A549 (cell line): ENCODE measurements around the gene ATP6V1F. TPM values are rescaled to one million over a fixed set of nuclear protein-coding genes. Genes with fewer than 3 reads are reported as not detected.

ENCODE experiments used
- ATAC-seq, 2 experiments: fragments of 200-7000 bp in 1 of 2; fragments of >200 bp in 1 of 2; cut with Nextera tagmentation in 1 of 2; cut with Tn5 transposase in 1 of 2; 3 replicates each; pipeline versions ENCODE4 v1.8.0 to v1.9.1; 2018 to 2020; ENCODE audit warnings: mild to moderate bottlenecking in 1 of 2, moderate library complexity in 1 of 2
- CTCF ChIA-PET: fragments of 300-600 bp; sonication (Branson Sonifier 250); formaldehyde crosslinking; extraction: SDS; loops from one replicate; lab custom pipeline; 2021; ENCODE audit warnings: antibody characterized with exemption, inconsistent platforms; lab: Yijun Ruan, JAX
- POLR2A ChIA-PET: fragments of 350-600 bp; formaldehyde crosslinking; extraction: SDS; loops from one replicate; lab custom pipeline; 2021; ENCODE audit warnings: antibody characterized with exemption, inconsistent platforms; lab: Yijun Ruan, JAX
- DNase-seq, 2 experiments: peaks; one replicate each; pipeline versions ENCODE4 v3.0.0 to v3.0.0-alpha.2; 2011 to 2016; ENCODE audit warnings: low read depth in 1 of 2, low spot score in 1 of 2
- FAIRE-seq: peaks from 2 replicates; lab custom pipeline; 2011; peaks lifted over from hg19 to GRCh38; lab: Jason Lieb, UNC
- H3K27ac ChIP-seq, 2 experiments: fragments of >200 bp; sonication (Bioruptor Twin); formaldehyde crosslinking; 3 replicates each; pipeline ENCODE4 v1.5.1; 2016 to 2017
- H3K4me1 ChIP-seq: fragments of >200 bp; sonication (Bioruptor Twin); formaldehyde crosslinking; 3 replicates; pipeline ENCODE4 v1.6.1; 2016
- H3K4me2 ChIP-seq: fragments of >200 bp; sonication (Bioruptor Twin); formaldehyde crosslinking; 3 replicates; pipeline ENCODE4 v1.6.1; 2016
- H3K4me3 ChIP-seq: fragments of >200 bp; sonication (Bioruptor Twin); formaldehyde crosslinking; 3 replicates; pipeline ENCODE4 v1.5.1; 2016
- H3K9me3 ChIP-seq: fragments of >200 bp; sonication (Bioruptor Twin); formaldehyde crosslinking; 3 replicates; pipeline ENCODE4 v1.6.1; 2016
- BHLHE40 ChIP-seq: IDR thresholded peaks from 2 replicates; pipeline ENCODE4 v1.6.1; 2012; ENCODE audit warnings: low read depth, low read length, inconsistent platforms
- CBX8 ChIP-seq: fragments of 200-600 bp; sonication (generic); IDR thresholded peaks from 2 replicates; pipeline ENCODE4 v1.6.1; 2016
- CEBPB ChIP-seq, 2 experiments: fragments of >200 bp in 1 of 2; sonication (Bioruptor Twin) in 1 of 2; formaldehyde crosslinking in 1 of 2; IDR thresholded peaks; 2 replicates each; pipeline ENCODE4 v1.6.1; 2012 to 2016
- E2F6 ChIP-seq: IDR thresholded peaks from 2 replicates; pipeline ENCODE4 v1.6.1; 2012; ENCODE audit warnings: low read depth, borderline replicate concordance
- EHF ChIP-seq: fragments of 250-450 bp; sonication (Bioruptor Pico); IDR thresholded peaks from 2 replicates; pipeline ENCODE4 v1.5.0; 2020; ENCODE audit warnings: mild to moderate bottlenecking
- FOSB ChIP-seq: fragments of 250-450 bp; sonication (Bioruptor Pico); IDR thresholded peaks from 2 replicates; pipeline ENCODE4 v1.5.0; 2020; ENCODE audit warnings: mild to moderate bottlenecking, moderate library complexity
- FOSL2 ChIP-seq, 2 experiments: fragments of 450-650 bp in 1 of 2; fragments of >200 bp in 1 of 2; sonication (Bioruptor Twin) in 1 of 2; formaldehyde crosslinking; IDR thresholded peaks; 2 replicates each; pipeline versions ENCODE4 v1.5.0 to v1.6.1; 2016 to 2020; ENCODE audit warnings: mild to moderate bottlenecking in 1 of 2, moderate library complexity in 1 of 2
- HES2 ChIP-seq: fragments of >200 bp; sonication (Bioruptor Twin); formaldehyde crosslinking; IDR thresholded peaks from 2 replicates; pipeline ENCODE4 v1.6.1; 2016
- HEYL ChIP-seq: fragments of 250-450 bp; sonication (Bioruptor Pico); IDR thresholded peaks from 2 replicates; pipeline ENCODE4 v1.8.0; 2021; ENCODE audit warnings: mild to moderate bottlenecking, moderate library complexity
- HOXB13 ChIP-seq: fragments of 250-450 bp; sonication (Bioruptor Pico); IDR thresholded peaks from 2 replicates; pipeline ENCODE4 v1.5.0; 2020; ENCODE audit warnings: low read depth, mild to moderate bottlenecking, moderate library complexity
- HOXB5 ChIP-seq: fragments of 250-450 bp; sonication (Bioruptor Pico); IDR thresholded peaks from 2 replicates; pipeline ENCODE4 v1.5.0; 2020; ENCODE audit warnings: mild to moderate bottlenecking, moderate library complexity
- JUN ChIP-seq, 2 experiments: fragments of >200 bp; sonication (Bioruptor Twin); formaldehyde crosslinking; IDR thresholded peaks; 2 replicates in 1 of 2; 3 replicates in 1 of 2; pipeline ENCODE4 v1.6.1; 2016 to 2017
- KDM5A ChIP-seq: fragments of 200-600 bp; sonication (generic); IDR thresholded peaks from 2 replicates; pipeline ENCODE4 v1.6.1; 2016; ENCODE audit warnings: antibody characterized with exemption, mild to moderate bottlenecking
- MAFK ChIP-seq: fragments of 450-650 bp; IDR thresholded peaks from 2 replicates; pipeline ENCODE4 v1.6.1; 2014; ENCODE audit not compliant: partially characterized antibody
- MAZ ChIP-seq: fragments of 150-350 bp; IDR thresholded peaks from 2 replicates; pipeline ENCODE4 v1.6.1; 2014; ENCODE audit warnings: antibody characterized with exemption, low read depth, low read length, borderline replicate concordance
- MYC ChIP-seq: IDR thresholded peaks from 2 replicates; pipeline ENCODE4 v1.6.1; 2012; ENCODE audit warnings: mild to moderate bottlenecking, inconsistent platforms, low read length, improper control_type of control experiment, borderline replicate concordance
- POLR2AphosphoS2 ChIP-seq: conservative IDR thresholded peaks from 2 replicates; pipeline ENCODE4 v1.6.1; 2012; ENCODE audit warnings: low read length, improper control_type of control experiment, inconsistent platforms
- RAD21 ChIP-seq, 2 experiments: fragments of >200 bp in 1 of 2; sonication (Bioruptor Twin) in 1 of 2; formaldehyde crosslinking in 1 of 2; IDR thresholded peaks in 1 of 2; conservative IDR thresholded peaks in 1 of 2; 2 replicates in 1 of 2; 3 replicates in 1 of 2; pipeline ENCODE4 v1.6.1; 2012 to 2018; ENCODE audit warnings: inconsistent platforms in 1 of 2
- RARB ChIP-seq: fragments of 250-450 bp; sonication (Bioruptor Pico); IDR thresholded peaks from 2 replicates; pipeline ENCODE4 v1.8.0; 2021; ENCODE audit warnings: mild to moderate bottlenecking, moderate library complexity
- RNF2 ChIP-seq: fragments of 200-600 bp; sonication (generic); IDR thresholded peaks from 2 replicates; pipeline ENCODE4 v1.6.1; 2016; ENCODE audit warnings: low read depth, mild to moderate bottlenecking, antibody characterized with exemption, moderate library complexity, borderline replicate concordance
- SMC3 ChIP-seq: fragments of >200 bp; sonication (Bioruptor Twin); formaldehyde crosslinking; IDR thresholded peaks from 3 replicates; pipeline ENCODE4 v1.6.1; 2018; ENCODE audit warnings: inconsistent platforms
- SREBF2 ChIP-seq: fragments of 450-650 bp; IDR thresholded peaks from 2 replicates; pipeline ENCODE4 v1.6.1; 2014; ENCODE audit warnings: mild to moderate bottlenecking, moderate library complexity
- TFCP2L1 ChIP-seq: fragments of 250-450 bp; sonication (Bioruptor Pico); IDR thresholded peaks from 2 replicates; pipeline ENCODE4 v1.5.0; 2021; ENCODE audit warnings: mild to moderate bottlenecking
- TP53 ChIP-seq: fragments of 250-450 bp; sonication (Bioruptor Pico); IDR thresholded peaks from 2 replicates; pipeline ENCODE4 v1.5.0; 2021; ENCODE audit warnings: mild to moderate bottlenecking, moderate library complexity
- ZC3H11A ChIP-seq: fragments of 450-650 bp; IDR thresholded peaks from 2 replicates; pipeline ENCODE4 v1.6.1; 2014; ENCODE audit warnings: antibody characterized with exemption, mild to moderate bottlenecking
- WGBS: methylation state at CpG from one replicate; pipeline ENCODE4 v1.1.6; 2017; ENCODE audit errors: missing lambda C conversion rate; 5-methylcytosine and 5-hydroxymethylcytosine counted together
- polyA plus RNA-seq, 4 experiments: library from polyadenylated mRNA; depleted of rRNA in 3 of 4; stranded (reverse); fragments of >200 nt; fragmentation: RNase III in 1 of 4; extraction: RNeasy Plus Mini Kit Qiagen cat#74134 plus additional on column Dnase treatment in 1 of 4; gene quantifications; 2 replicates in 3 of 4; 3 replicates in 1 of 4; pipeline ENCODE4 v1.2.3, GENCODE V29; 2011 to 2017
- TF ChIP-seq, protein P1 (sequence below): fragments of 450-650 bp; IDR thresholded peaks from 2 replicates; pipeline ENCODE4 v1.6.1; 2014; ENCODE audit warnings: antibody characterized with exemption

Gene ATP6V1F
- polyA plus RNA-seq, 2 of the 4 experiments (the other 2 are of a cell fraction) = 155 to 229 TPM

DNA sequence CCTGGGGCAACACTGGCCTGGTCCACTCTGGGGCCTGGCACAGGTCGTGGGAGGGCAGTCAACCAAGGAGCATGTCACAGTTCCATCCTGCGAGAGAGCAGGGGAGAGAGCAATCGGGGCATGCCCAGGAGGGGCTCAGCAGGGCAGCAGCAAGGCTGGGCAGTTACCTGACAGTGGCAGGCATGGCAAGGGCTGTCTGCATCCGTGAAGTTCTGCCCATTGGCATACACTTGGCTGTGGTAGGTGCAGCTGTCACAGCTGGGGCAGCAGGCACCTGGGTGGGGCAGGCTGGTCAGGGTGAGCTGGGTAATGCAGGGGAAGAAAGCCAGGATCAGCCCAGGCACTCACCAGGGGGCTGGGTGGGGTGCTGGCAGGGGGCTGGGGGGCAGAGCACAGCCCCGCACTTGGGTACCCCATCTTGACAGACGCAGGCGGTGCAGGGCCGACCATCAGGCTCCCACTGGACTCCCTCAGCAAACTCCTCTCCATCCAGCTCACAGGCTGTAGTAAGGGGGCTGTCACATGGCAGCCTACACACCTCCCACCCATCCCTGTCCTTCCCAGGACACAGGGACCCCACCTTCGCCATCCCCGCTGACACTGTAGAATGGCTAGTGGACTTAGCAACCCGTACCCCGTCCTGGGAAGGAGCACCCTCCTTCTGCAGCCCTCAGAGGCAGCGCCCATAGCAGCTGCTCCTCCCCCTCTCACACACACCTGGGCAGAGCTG, 30.0 kb downstream of the ATP6V1F start:
- H3K4me3 ChIP-seq = no peak overlapping the region
- FAIRE-seq (no peak), ATAC-seq (peak in 1 of 2 experiments; percentile 5; a peak in 1 of 6 replicates), DNase-seq (no peak)
- CTCF ChIA-PET = interaction anchor here (1.0 to 3.0 kb wide), 3 partner anchors 9 to 12 kb away, joined by 3 to 11 read pairs (median 3); no protein-coding TSS in a partner anchor
- no peak for TF ChIP-seq HOXB13
- TF ChIP-seq, protein P1, sequence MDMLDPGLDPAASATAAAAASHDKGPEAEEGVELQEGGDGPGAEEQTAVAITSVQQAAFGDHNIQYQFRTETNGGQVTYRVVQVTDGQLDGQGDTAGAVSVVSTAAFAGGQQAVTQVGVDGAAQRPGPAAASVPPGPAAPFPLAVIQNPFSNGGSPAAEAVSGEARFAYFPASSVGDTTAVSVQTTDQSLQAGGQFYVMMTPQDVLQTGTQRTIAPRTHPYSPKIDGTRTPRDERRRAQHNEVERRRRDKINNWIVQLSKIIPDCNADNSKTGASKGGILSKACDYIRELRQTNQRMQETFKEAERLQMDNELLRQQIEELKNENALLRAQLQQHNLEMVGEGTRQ = no peak
- TF ChIP-seq RNF2 = no peak
- no peak for TF ChIP-seq EHF (CRISPR knock-in tag)
- TF ChIP-seq TP53 (CRISPR knock-in tag) = no peak
- TF ChIP-seq HES2 = no peak
- TF ChIP-seq CEBPB (IDR thresholded peaks at IDR 0.05) = no peak
- TF ChIP-seq ZC3H11A = no peak
- TF ChIP-seq MYC = no peak
- no peak for TF ChIP-seq JUN (IDR thresholded peaks at IDR 0.05)
- no peak for TF ChIP-seq RARB (CRISPR knock-in tag)
- no peak for TF ChIP-seq KDM5A
- WGBS = 76% methylated on average over 4 of the region's 13 CpGs
- H3K9me3 ChIP-seq = no peaks in the 10 kb centered on the region
- H3K4me1 ChIP-seq = peaks cover 2% of the 10 kb centered on the region; the same call in 2 of the 3 replicates
- H3K27ac ChIP-seq = no peak overlapping the region
- POLR2A ChIA-PET = no interaction called here
- H3K4me2 ChIP-seq = no peak overlapping the region

DNA sequence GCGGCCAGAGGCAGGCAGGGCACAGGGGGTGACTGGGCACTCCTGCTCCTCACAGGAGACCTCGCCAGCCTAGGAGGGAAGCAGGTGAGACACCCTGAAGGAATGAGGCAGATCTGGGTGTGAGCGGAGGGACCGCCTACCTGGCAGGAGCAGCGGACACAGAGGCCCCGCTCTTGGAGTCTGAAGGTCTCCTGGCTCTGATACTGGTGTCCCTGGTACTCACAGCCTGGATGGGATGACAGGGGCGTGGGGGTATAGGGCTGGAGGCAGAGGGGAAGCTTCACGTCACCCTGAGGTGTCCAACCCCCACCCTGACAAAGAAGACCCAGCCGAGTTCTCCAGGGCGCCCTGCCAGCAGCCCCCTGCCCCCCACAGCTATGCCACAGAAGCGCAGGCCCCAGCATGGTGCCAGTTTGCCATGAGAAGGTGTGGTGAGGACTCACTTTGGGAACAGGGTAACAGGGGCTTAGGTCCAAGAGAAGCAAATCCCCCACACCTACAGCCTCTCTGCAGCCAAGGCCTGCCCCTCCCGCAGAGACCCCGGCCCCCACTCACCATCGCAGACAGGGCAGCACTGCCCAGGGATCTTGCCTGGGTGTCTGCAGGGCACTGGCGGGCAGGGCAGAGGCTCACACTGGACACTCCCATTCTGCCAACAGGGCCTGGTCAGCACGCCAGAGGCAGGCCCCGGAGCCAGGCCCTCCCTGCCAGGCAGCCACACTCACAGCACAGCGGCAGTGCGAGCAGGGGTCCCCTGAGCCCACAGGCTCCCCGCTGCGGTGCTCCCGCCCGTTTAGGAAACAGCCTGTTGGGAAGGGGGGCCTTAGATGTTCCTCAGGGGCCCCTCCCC, 30.8 kb downstream of the ATP6V1F start:
- no peak for TF ChIP-seq BHLHE40
- TF ChIP-seq EHF (CRISPR knock-in tag) = no peak
- TF ChIP-seq, all 56 proteins: peak for 0
- FAIRE-seq = no peak
- Histone ChIP-seq H3K4me1 (peaks cover 4% of the 10 kb centered on the region; the same call in 2 of the 3 replicates), H3K4me3 (no peak overlapping the region), H3K4me2 (no peak overlapping the region), H3K27ac (no peak overlapping the region), H3K9me3 (no peaks in the 10 kb centered on the region)
- CTCF ChIA-PET = interaction anchor here (1.0 to 3.0 kb wide), 3 partner anchors 10 to 13 kb away, joined by 3 to 11 read pairs (median 3); no protein-coding TSS in a partner anchor
- ATAC-seq = no peak
- 84% methylated on average over 9 of the region's 23 CpGs for WGBS
- POLR2A ChIA-PET = no interaction called here
- no peak for DNase-seq

GRCh38 chr7:128894101-128894440, 31.4 kb downstream of the ATP6V1F start:
- POLR2A ChIA-PET = no interaction called here
- TF ChIP-seq SREBF2 = no peak
- TF ChIP-seq HOXB5 (CRISPR knock-in tag) = no peak
- TF ChIP-seq TP53 (CRISPR knock-in tag) = no peak
- no peak for TF ChIP-seq FOSL2 (IDR thresholded peaks at IDR 0.05)
- no peak for TF ChIP-seq FOSL2 (CRISPR knock-in tag; IDR thresholded peaks at IDR 0.05)
- no peak for TF ChIP-seq E2F6
- TF ChIP-seq BHLHE40 = no peak
- no peak for TF ChIP-seq HEYL (CRISPR knock-in tag)
- no peak for TF ChIP-seq CBX8
- no peak for TF ChIP-seq MYC
- no peak for TF ChIP-seq MAZ
- no peak for TF ChIP-seq FOSB (CRISPR knock-in tag)
- TF ChIP-seq KDM5A = no peak
- TF ChIP-seq SMC3 = no peak
- TF ChIP-seq MAFK = no peak
- no peak for TF ChIP-seq RAD21 (conservative IDR thresholded peaks at IDR 0.05 in 1 of 2, IDR thresholded peaks at IDR 0.05 in 1 of 2)
- TF ChIP-seq HOXB13 = no peak
- no peak for TF ChIP-seq TFCP2L1 (CRISPR knock-in tag)
- TF ChIP-seq POLR2AphosphoS2 = no peak
- TF ChIP-seq, all 56 proteins: peak for 0
- ATAC-seq = no peak
- 87% methylated on average over 6 of the region's 6 CpGs for WGBS
- DNase-seq = no peak
- Histone ChIP-seq H3K4me3 (no peak overlapping the region), H3K27ac (no peak overlapping the region), H3K9me3 (no peaks in the 10 kb centered on the region), H3K4me1 (peaks cover 4% of the 10 kb centered on the region; the same call in 2 of the 3 replicates), H3K4me2 (no peak overlapping the region)
- CTCF ChIA-PET = interaction anchor here (1.1 to 3.0 kb wide), 2 partner anchors 9 to 11 kb away, joined by 3 to 11 read pairs; no protein-coding TSS in a partner anchor
- no peak for FAIRE-seq
